Smooth muscle cell (in vitro differentiated cells): ENCODE measurements around the gene ADARB2. TPM values are rescaled to one million over a fixed set of nuclear protein-coding genes. Genes with fewer than 3 reads are reported as not detected.

Experiments used
- DNase-seq: peaks from one replicate; lab custom pipeline; 2025; ENCODE audit not compliant: unreplicated experiment; lab: John Stamatoyannopoulos, UW
- H2AFZ ChIP-seq: fragments of 200-600 bp; sonication (generic); 2 replicates; pipeline ENCODE4 v1.6.0; 2016; ENCODE audit warnings: antibody characterized with exemption, low read depth, mild to moderate bottlenecking
- H3F3A ChIP-seq: fragments of 200-600 bp; sonication (generic); 2 replicates; pipeline ENCODE4 v1.6.0; 2017; ENCODE audit warnings: antibody characterized with exemption, low read depth
- H3K27ac ChIP-seq: fragments of 200-600 bp; sonication (generic); 2 replicates; pipeline ENCODE4 v1.5.1; 2016; ENCODE audit warnings: low read depth, mild to moderate bottlenecking
- H3K27me3 ChIP-seq: fragments of 200-600 bp; sonication (generic); 2 replicates; pipeline ENCODE4 v1.6.1; 2016; ENCODE audit warnings: low read depth, mild to moderate bottlenecking
- H3K36me3 ChIP-seq: fragments of 200-600 bp; sonication (generic); 2 replicates; pipeline ENCODE4 v1.5.1; 2016; ENCODE audit warnings: low read depth
- H3K4me1 ChIP-seq: fragments of 200-600 bp; sonication (generic); 2 replicates; pipeline ENCODE4 v1.5.1; 2016; ENCODE audit warnings: low read depth
- H3K4me2 ChIP-seq: fragments of 200-600 bp; sonication (generic); 2 replicates; pipeline ENCODE4 v1.6.0; 2016; ENCODE audit warnings: mild to moderate bottlenecking
- H3K4me3 ChIP-seq: fragments of 200-600 bp; sonication (generic); 2 replicates; pipeline ENCODE4 v1.5.1; 2016; ENCODE audit warnings: mild to moderate bottlenecking
- H3K79me2 ChIP-seq: fragments of 200-600 bp; sonication (generic); 2 replicates; pipeline ENCODE4 v1.6.0; 2016; ENCODE audit warnings: low read depth, mild to moderate bottlenecking
- H3K9ac ChIP-seq: fragments of 200-600 bp; sonication (generic); 2 replicates; pipeline ENCODE4 v1.6.0; 2016; ENCODE audit warnings: low read depth
- H3K9me3 ChIP-seq: fragments of 200-600 bp; sonication (generic); replicated peaks from 2 replicates; pipeline ENCODE4 v1.5.1; 2016; ENCODE audit warnings: low read depth
- H4K20me1 ChIP-seq: fragments of 200-600 bp; sonication (generic); 2 replicates; pipeline ENCODE4 v1.6.0; 2016; ENCODE audit warnings: low read depth
- WGBS: methylation state at CpG from one replicate; pipeline ENCODE4 v1.1.7; 2016; ENCODE audit warnings: low lambda C conversion rate; 5-methylcytosine and 5-hydroxymethylcytosine counted together
- polyA plus RNA-seq: library from polyadenylated mRNA; unstranded; fragments of >200 nt; fragmentation: Nextera tagmentation; extraction: Ambion mirVana; gene quantifications from 2 replicates; pipeline ENCODE4 v1.2.1, GENCODE V29; 2016
- total RNA-seq: library from RNA; depleted of rRNA; stranded (reverse); fragments of >200 nt; gene quantifications from 2 replicates; pipeline ENCODE4 v1.2.3, GENCODE V29; 2014
- TF ChIP-seq, protein P1 (sequence below): fragments of 200-600 bp; sonication (generic); IDR thresholded peaks from 2 replicates; pipeline ENCODE4 v1.5.1; 2017; ENCODE audit warnings: borderline replicate concordance, mild to moderate bottlenecking, antibody characterized with exemption; ENCODE audit not compliant: insufficient read depth, poor library complexity, severe bottlenecking

Gene ADARB2
- total and polyA plus RNA-seq, 2 experiments from 2014 or later = 0.13 to 0.39 TPM

DNA sequence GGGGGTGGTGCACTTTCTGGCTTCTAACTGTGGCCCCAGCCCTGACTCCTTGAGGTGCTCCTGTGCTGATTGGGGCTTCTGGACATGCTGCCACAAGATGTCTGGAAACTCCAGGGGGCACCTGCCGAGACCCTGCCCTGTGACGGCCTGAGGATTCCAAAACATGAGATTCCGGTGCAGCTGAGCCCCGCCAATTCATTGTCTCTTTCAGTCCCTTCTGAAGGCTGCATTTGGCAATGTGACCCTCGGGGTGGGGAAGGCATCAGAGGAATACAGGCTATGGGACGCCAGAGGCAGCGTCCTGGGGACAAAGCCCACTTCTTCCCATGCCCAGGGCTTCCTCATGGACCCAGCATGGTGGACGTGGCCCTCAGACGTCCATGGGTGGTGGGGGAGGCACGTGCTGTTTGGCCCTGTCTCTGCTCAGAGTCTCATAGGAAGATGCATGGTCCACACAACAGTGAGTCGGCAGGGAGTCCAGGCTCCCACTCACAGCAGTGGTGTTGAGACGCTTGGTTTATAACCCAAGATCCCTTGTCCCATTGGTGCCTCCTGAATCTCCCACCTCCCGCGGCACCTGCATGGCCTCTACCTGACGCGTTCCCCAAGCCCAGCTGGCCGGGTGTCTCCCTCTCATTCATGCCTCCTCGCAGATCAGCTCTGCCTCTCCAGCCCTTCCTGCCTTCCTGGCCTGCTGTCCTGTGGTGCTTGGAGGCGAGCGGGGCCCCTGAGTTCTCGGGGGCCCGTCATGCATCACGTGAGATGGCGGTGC is 551.2 kb downstream of the ADARB2 start:
- H3K9me3 ChIP-seq = no peaks in the 10 kb centered on the region
- H4K20me1 ChIP-seq = no peaks in the 10 kb centered on the region
- no peaks in the 10 kb centered on the region for H3F3A ChIP-seq
- H2AFZ ChIP-seq = no peak overlapping the region
- 94% methylated on average over 24 of the region's 24 CpGs for WGBS
- no peak overlapping the region for H3K9ac ChIP-seq
- DNase-seq = no peak
- H3K4me1 ChIP-seq = no peaks in the 10 kb centered on the region
- H3K4me3 ChIP-seq = no peak overlapping the region
- peaks cover 3% of the 10 kb centered on the region for H3K27me3 ChIP-seq
- no peaks in the 10 kb centered on the region for H3K79me2 ChIP-seq
- no peaks in the 10 kb centered on the region for H3K36me3 ChIP-seq
- H3K4me2 ChIP-seq = no peak overlapping the region
- TF ChIP-seq, protein P1, sequence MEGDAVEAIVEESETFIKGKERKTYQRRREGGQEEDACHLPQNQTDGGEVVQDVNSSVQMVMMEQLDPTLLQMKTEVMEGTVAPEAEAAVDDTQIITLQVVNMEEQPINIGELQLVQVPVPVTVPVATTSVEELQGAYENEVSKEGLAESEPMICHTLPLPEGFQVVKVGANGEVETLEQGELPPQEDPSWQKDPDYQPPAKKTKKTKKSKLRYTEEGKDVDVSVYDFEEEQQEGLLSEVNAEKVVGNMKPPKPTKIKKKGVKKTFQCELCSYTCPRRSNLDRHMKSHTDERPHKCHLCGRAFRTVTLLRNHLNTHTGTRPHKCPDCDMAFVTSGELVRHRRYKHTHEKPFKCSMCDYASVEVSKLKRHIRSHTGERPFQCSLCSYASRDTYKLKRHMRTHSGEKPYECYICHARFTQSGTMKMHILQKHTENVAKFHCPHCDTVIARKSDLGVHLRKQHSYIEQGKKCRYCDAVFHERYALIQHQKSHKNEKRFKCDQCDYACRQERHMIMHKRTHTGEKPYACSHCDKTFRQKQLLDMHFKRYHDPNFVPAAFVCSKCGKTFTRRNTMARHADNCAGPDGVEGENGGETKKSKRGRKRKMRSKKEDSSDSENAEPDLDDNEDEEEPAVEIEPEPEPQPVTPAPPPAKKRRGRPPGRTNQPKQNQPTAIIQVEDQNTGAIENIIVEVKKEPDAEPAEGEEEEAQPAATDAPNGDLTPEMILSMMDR = no peak
- no peak overlapping the region for H3K27ac ChIP-seq

DNA sequence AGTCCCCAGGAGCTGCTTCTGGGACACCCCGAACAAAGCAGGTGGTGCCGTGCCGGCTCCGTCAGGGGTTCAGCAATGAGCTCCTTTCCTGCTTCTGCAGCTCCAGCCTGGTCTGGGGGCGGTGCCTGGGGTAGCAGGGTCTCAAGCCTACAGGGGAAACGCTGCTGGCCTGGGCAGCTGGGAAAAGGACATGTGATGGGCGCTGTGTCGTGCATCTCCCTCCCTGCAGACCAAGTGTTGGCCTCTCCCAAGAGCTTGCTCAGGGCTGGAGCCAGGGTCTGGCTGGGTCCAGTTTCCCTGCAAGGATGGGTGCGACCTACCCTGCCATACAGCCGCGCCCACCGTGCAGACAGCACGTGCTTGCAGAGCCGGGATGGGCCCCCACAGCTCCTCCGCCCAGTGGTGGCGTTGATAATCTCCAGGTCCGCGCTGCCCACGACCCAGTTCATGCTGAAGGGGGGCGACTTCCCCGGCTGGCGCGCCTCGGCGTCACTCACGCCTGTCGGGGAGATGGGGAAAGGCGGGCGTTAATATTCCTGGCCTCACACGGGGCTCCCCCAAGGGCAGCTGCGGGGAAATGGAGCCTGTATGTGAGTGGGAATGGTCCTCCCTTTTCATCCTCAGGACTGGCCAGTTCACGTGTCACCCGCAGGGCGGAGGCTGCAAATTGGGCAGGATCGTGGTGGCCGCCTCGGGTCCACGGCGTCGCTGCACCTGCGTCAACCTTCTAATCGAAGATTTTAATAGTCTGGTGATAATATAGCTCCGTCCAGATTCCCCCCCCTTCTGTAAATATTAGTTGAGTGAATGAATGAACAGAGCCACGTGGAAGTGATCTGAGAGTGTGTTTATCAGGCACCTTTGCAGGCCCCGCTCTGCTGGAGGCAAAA is 552.5 kb downstream of the ADARB2 start:
- H3K79me2 ChIP-seq = no peaks in the 10 kb centered on the region
- WGBS = 83% methylated on average over 45 of the region's 45 CpGs
- DNase-seq = no peak
- H3K4me3 ChIP-seq = no peak overlapping the region
- TF ChIP-seq, protein P1 = no peak
- H3K36me3 ChIP-seq = no peaks in the 10 kb centered on the region
- no peak overlapping the region for H2AFZ ChIP-seq
- H3F3A ChIP-seq = no peaks in the 10 kb centered on the region
- no peaks in the 10 kb centered on the region for H3K27me3 ChIP-seq
- H3K9ac ChIP-seq = no peak overlapping the region
- H3K4me2 ChIP-seq = no peak overlapping the region
- H3K9me3 ChIP-seq = no peaks in the 10 kb centered on the region
- H4K20me1 ChIP-seq = no peaks in the 10 kb centered on the region
- no peaks in the 10 kb centered on the region for H3K4me1 ChIP-seq
- H3K27ac ChIP-seq = no peak overlapping the region

DNA sequence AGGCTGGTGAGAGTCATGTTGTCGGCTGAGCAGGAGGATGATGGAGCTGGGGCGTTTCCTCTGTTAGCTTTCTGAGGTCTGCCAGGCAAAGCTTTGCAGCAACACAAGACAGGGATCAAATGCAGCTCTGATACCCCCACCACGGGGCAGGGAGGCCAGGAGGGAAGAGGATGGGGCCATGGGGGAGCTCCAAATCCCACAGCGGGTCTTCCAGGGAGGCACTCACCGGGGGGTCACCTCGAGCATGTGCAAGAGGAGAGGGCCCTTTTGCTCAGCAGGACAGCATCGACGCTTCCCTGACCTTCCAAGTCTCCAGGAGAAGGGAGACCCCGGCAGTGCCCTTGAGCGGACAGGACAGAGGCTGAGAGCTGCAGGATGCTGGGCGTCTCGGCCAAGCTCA is 553.6 kb downstream of the ADARB2 start:
- H3K4me1 ChIP-seq = no peaks in the 10 kb centered on the region
- H3K4me3 ChIP-seq = no peak overlapping the region
- 83% methylated on average over 12 of the region's 12 CpGs for WGBS
- no peak for DNase-seq
- no peaks in the 10 kb centered on the region for H3K9me3 ChIP-seq
- no peaks in the 10 kb centered on the region for H3F3A ChIP-seq
- no peak overlapping the region for H3K9ac ChIP-seq
- H4K20me1 ChIP-seq = no peaks in the 10 kb centered on the region
- H3K36me3 ChIP-seq = no peaks in the 10 kb centered on the region
- no peak overlapping the region for H2AFZ ChIP-seq
- no peaks in the 10 kb centered on the region for H3K79me2 ChIP-seq
- H3K4me2 ChIP-seq = no peak overlapping the region
- TF ChIP-seq, protein P1 = no peak
- no peak overlapping the region for H3K27ac ChIP-seq
- H3K27me3 ChIP-seq = no peaks in the 10 kb centered on the region
